ENCODE data around the gene SPRY1. TPM values are rescaled to one million over a fixed set of nuclear protein-coding genes. Genes with fewer than 3 reads are reported as not detected.

SPRY1 gene
- polyA plus RNA-seq, 1 experiment, result 2.1 TPM

- ChIA-PET CTCF (no interaction called here), POLR2A (no interaction called here)
- Histone ChIP-seq H3K27me3 (ENCODE audit: control insufficient read depth, insufficient read depth, low read length) (no peaks in the 10 kb centered on the region), H3K4me3 (ENCODE audit: low read depth, low read length) (no peak overlapping the region), H3K36me3 (ENCODE audit: control insufficient read depth, insufficient read depth, low read length) (no peaks in the 10 kb centered on the region)
- no peak for TF ChIP-seq CTCF (IDR thresholded peaks at IDR 0.05; ENCODE audit: insufficient read depth, low read depth, low read length)
- DNase-seq (ENCODE audit: low read depth), result no peak
Observed at GRCh38 chr4:123353656-123354055, 42.9 kb upstream of the SPRY1 start.

GRCh38 chr4:123354701-123355100 is 41.9 kb upstream of the SPRY1 start:
- Histone ChIP-seq H3K4me3 (ENCODE audit: low read depth, low read length) (no peak overlapping the region), H3K36me3 (ENCODE audit: control insufficient read depth, insufficient read depth, low read length) (no peaks in the 10 kb centered on the region), H3K27me3 (ENCODE audit: control insufficient read depth, insufficient read depth, low read length) (no peaks in the 10 kb centered on the region)
- DNase-seq (ENCODE audit: low read depth), result no peak
- POLR2A ChIA-PET, result no interaction called here
- CTCF ChIA-PET, result no interaction called here
- no peak for TF ChIP-seq CTCF (IDR thresholded peaks at IDR 0.05; ENCODE audit: insufficient read depth, low read depth, low read length)

- no peaks in the 10 kb centered on the region for H3K27me3 ChIP-seq (ENCODE audit: control insufficient read depth, insufficient read depth, low read length)
- DNase-seq (ENCODE audit: low read depth), result no peak
- POLR2A ChIA-PET, result no interaction called here
- H3K4me3 ChIP-seq (ENCODE audit: low read depth, low read length), result no peak overlapping the region
- CTCF ChIA-PET, result no interaction called here
- TF ChIP-seq CTCF (IDR thresholded peaks at IDR 0.05; ENCODE audit: insufficient read depth, low read depth, low read length), result no peak
- H3K36me3 ChIP-seq (ENCODE audit: control insufficient read depth, insufficient read depth, low read length), result no peaks in the 10 kb centered on the region
Observed at GRCh38 chr4:123356921-123357320, 39.7 kb upstream of the SPRY1 start.

DNA sequence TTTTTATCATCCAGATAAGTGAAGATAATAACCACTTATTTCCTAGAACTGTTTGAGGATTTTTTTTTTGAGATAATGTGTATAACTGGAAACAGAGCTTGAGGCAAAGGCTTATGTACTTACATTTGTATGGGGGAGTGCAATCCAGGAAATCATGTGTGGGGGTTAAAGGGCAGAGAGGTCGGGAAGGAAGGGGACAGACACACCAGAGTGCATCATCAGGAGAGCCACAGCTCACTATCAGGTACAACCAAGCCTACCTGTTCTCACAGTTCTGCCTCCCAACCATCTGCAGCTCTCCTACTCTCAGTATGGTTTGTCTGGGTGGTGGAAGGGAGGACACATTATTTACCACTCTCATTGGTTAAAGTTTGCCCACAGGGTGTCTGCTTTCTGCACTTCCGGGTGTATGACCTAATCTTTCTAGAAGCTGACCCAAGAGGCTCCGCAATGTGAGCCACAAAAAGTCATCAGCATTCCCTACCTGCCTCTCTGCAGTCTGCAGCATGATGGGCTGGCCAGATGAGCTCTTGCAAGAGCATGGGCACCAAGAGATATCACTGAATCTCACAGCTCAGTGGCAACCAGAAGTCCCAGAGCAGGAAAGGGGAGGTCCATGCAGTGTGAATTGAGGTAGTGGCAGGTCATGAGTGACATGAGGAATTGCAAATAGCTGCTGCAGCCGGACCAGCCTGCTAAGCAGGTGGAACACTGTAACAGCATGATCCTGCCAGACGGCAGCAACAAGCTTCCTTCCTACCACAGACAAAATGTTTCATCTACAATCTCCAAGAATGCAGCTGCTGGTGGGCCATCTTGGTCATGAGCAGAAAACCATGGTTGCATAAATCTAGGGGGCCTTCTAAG is 36.9 kb upstream of the SPRY1 start:
- no peak overlapping the region for H3K4me3 ChIP-seq (ENCODE audit: low read depth, low read length)
- TF ChIP-seq CTCF (IDR thresholded peaks at IDR 0.05; ENCODE audit: insufficient read depth, low read depth, low read length), result no peak
- DNase-seq (ENCODE audit: low read depth), result no peak
- ChIA-PET POLR2A (no interaction called here), CTCF (interaction anchor here (0.6 to 1.7 kb wide), 3 partner anchors 14 to 744 kb away, joined by 3 to 5 read pairs (median 3); no protein-coding TSS in a partner anchor)
- H3K36me3 ChIP-seq (ENCODE audit: control insufficient read depth, insufficient read depth, low read length), result no peaks in the 10 kb centered on the region
- no peaks in the 10 kb centered on the region for H3K27me3 ChIP-seq (ENCODE audit: control insufficient read depth, insufficient read depth, low read length)

DNA sequence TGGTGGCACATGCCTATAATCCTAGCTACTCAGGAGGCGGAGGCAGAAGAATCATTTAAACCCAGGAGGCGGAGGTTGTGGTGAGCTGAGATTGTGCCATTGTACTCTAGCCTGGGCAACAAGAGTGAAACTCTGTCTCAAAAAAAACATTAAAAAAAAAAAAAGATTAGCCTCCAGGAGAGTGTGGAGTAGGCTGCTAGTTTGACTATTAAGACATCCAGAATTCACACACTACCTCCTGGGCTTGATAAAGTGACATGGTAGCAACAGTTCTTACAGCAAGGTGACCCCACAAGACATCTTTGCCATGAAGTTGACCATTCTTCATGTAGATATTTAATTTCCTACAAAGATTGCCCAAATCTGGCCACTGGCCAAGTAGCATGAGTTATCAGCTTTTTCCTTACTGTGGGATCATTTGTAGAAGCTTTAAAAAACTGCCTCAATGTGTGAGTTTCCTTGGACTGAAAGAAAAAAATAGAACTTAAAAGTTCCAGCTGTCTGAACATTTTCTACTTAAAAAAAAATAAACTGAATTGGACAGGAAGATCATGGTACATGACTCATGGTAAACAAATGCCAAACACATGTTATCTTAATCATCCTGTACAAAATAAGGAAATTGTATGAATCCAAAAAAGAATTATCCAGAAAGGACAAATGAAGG is 35.3 kb upstream of the SPRY1 start:
- TF ChIP-seq CTCF (IDR thresholded peaks at IDR 0.05; ENCODE audit: insufficient read depth, low read depth, low read length), result no peak
- H3K4me3 ChIP-seq (ENCODE audit: low read depth, low read length), result no peak overlapping the region
- H3K27me3 ChIP-seq (ENCODE audit: control insufficient read depth, insufficient read depth, low read length), result no peaks in the 10 kb centered on the region
- no peaks in the 10 kb centered on the region for H3K36me3 ChIP-seq (ENCODE audit: control insufficient read depth, insufficient read depth, low read length)
- ChIA-PET POLR2A (interaction anchor here (0.7 kb wide), 1 partner anchor 8 kb away, joined by 5 read pairs; no protein-coding TSS in a partner anchor), CTCF (interaction anchor here (1.6 kb wide), 1 partner anchor 10 kb away, joined by 3 read pairs; no protein-coding TSS in a partner anchor)
- peak; percentile 79 for DNase-seq (ENCODE audit: low read depth)

All from BJ (cell line).